GM08714 (cell line): ENCODE measurements around the gene IPP.
"Not testable (repeated sequence)": the region's sequence is repeated elsewhere in the genome, so short reads cannot be mapped to it uniquely, and the experiment has no call there.

Source experiments
- H3K4me3 ChIP-seq: fragments of 200-500 bp; sonication (Bioruptor generic); 2 replicates; pipeline ENCODE4 v1.5.1; 2014; ENCODE audit warnings: mild to moderate bottlenecking, low read length, inconsistent platforms
- ZNF274 ChIP-seq: IDR thresholded peaks from 2 replicates; pipeline ENCODE4 v1.6.1; 2012; ENCODE audit warnings: mild to moderate bottlenecking, low read depth, low read length

IPP gene

GRCh38 chr1:45721207-45721606 is 29.2 kb downstream of the IPP start:
- H3K4me3 ChIP-seq = no peak overlapping the region
- TF ChIP-seq ZNF274 = no peak

- no peak for TF ChIP-seq ZNF274
These were observed 32.2 kb downstream of the IPP start for GRCh38 chr1:45718289-45718688.

GRCh38 chr1:45717386-45717785 is 33.1 kb downstream of the IPP start:
- H3K4me3 ChIP-seq = not testable (repeated sequence)

More at GRCh38 chr1:45718289-45718688, 32.2 kb downstream of the IPP start:
- no peak overlapping the region for H3K4me3 ChIP-seq

GRCh38 chr1:45716700-45717099 is 33.8 kb downstream of the IPP start:
- H3K4me3 ChIP-seq = no peak overlapping the region
- TF ChIP-seq ZNF274 = no peak

- TF ChIP-seq ZNF274 = no peak
- H3K4me3 ChIP-seq = no peak overlapping the region
These were observed 36.7 kb downstream of the IPP start for GRCh38 chr1:45713711-45714110.

- no peak overlapping the region for H3K4me3 ChIP-seq
- no peak for TF ChIP-seq ZNF274
These were observed 45.8 kb downstream of the IPP start for GRCh38 chr1:45704637-45705036.

- no peak overlapping the region for H3K4me3 ChIP-seq
- no peak for TF ChIP-seq ZNF274
These were observed 55.6 kb downstream of the IPP start for GRCh38 chr1:45694823-45695222.

- H3K4me3 ChIP-seq = not testable (repeated sequence)
These were observed 56.6 kb downstream of the IPP start for GRCh38 chr1:45693811-45694210.

- peak within 1 kb of the TSS; percentile 78 for H3K4me3 ChIP-seq
- TF ChIP-seq ZNF274 = no peak
These were observed 62.4 kb downstream of the IPP start, which contains the start of gene TMEM69 for GRCh38 chr1:45687754-45688740. Gene TMEM69, plus strand, starts transcription at chr1:45688181. Its CDS starts 2,888 bp downstream, at chr1:45691069.

GRCh38 chr1:45687014-45687753 is 63.3 kb downstream of the IPP start:
- peak overlapping the region; percentile 78 for H3K4me3 ChIP-seq

GRCh38 chr1:45686288-45687013 is 64.0 kb downstream of the IPP start, which contains the start of gene GPBP1L1:
Gene GPBP1L1, minus strand, starts transcription at chr1:45686533. Its CDS starts 27,446 bp downstream, at chr1:45659087.
- TF ChIP-seq ZNF274 = no peak
- H3K4me3 ChIP-seq = peak within 1 kb of the TSS; percentile 78

More at GRCh38 chr1:45687014-45687753, 63.3 kb downstream of the IPP start:
- no peak for TF ChIP-seq ZNF274

- H3K4me3 ChIP-seq = peak overlapping the region; percentile 73
- no peak for TF ChIP-seq ZNF274
These were observed 64.5 kb downstream of the IPP start for GRCh38 chr1:45686015-45686287.

GRCh38 chr1:45685308-45686014 is 65.0 kb downstream of the IPP start:
- H3K4me3 ChIP-seq = peak overlapping the region; percentile 73
- no peak for TF ChIP-seq ZNF274

- peak overlapping the region; percentile 73; the same call in 1 of the 2 replicates for H3K4me3 ChIP-seq
- TF ChIP-seq ZNF274 = no peak
These were observed 66.1 kb downstream of the IPP start for GRCh38 chr1:45684402-45684801.
